ENCODE results near the gene BRD9. TPM values are rescaled to one million over a fixed set of nuclear protein-coding genes. Genes with fewer than 3 reads are reported as not detected.

BRD9 gene
- total and polyA plus RNA-seq, 2 of the 13 experiments (the other 11 are each of a cell fraction or from before 2014, with no cell fraction given) = 5.2 to 22.9 TPM

- intact Hi-C loops (cut with micrococcal nuclease; ENCODE audit: unreplicated experiment) (loop anchor here (5.0 to 10.0 kb wide), 2 partner anchors 40 to 217 kb away; partner anchors contain the start of gene ZDHHC11), in situ Hi-C loops (cut with HindIII; ENCODE audit: extremely low pct_ligation_motif_present, low pct_unique_long_range_greater_than_20kb) (loop anchor here (10.0 kb wide), 1 partner anchor 217 kb away; no protein-coding TSS in a partner anchor)
- Histone ChIP-seq H3K79me2 (ENCODE audit: insufficient read depth, low read length) (peaks cover 44% of the 10 kb centered on the region), H3K27me3 (ENCODE audit: control insufficient read depth in 1 of 2, insufficient read depth in 2 of 2, low read length in 2 of 2) (no peaks in the 10 kb centered on the region), H4K20me1 (ENCODE audit: insufficient read depth, low read length) (no peaks in the 10 kb centered on the region), H3K27ac (ENCODE audit: extremely low read length, insufficient read depth, low read length) (peak overlapping the region; percentile 79), H3K4me1 (ENCODE audit: insufficient read depth, low read length) (peaks cover 39% of the 10 kb centered on the region), H3K9ac (ENCODE audit: insufficient read depth, low read depth, low read length) (peak overlapping the region; percentile 84), H3K4me2 (ENCODE audit: low read depth, low read length) (peak overlapping the region; percentile 90), H3K4me3 (replicated peaks in 1 of 3; ENCODE audit: insufficient read depth in 1 of 3, low read depth in 2 of 3, low read length in 3 of 3) (peak overlapping the region; percentile 70 to 90 (median 83)), H2AFZ (ENCODE audit: low read length) (no peak overlapping the region), H3K36me3 (replicated peaks in 1 of 2; ENCODE audit: control insufficient read depth in 1 of 2, insufficient read depth in 2 of 2, low read length in 2 of 2) (peaks cover 15 to 56% of the 10 kb centered on the region in 2 experiments), H3K9me3 (ENCODE audit: low read length) (no peaks in the 10 kb centered on the region)
- 8% methylated on average over 14 of the region's 25 CpGs for WGBS (ENCODE audit: low lambda C conversion rate)
- FAIRE-seq = no peak
- ChIA-PET CTCF (ENCODE audit: low intra/inter-chr PET ratio, low total read pairs) (no interaction called here), POLR2A (interaction anchor here (1.1 to 1.5 kb wide), 2 partner anchors 270 to 291 kb away, joined by 3 to 4 read pairs; no protein-coding TSS in a partner anchor)
- BruUV-seq (replicated peaks) = no TSS peak
- no peak for DNase-seq (ENCODE audit: low spot score)
- ATAC-seq = peak; percentile 26
- TF ChIP-seq IRF2 (CRISPR knock-in tag; IDR thresholded peaks at IDR 0.05) = 0 out of 2 replicates have a peak, but pooled peaks have one; percentile 1
- TF ChIP-seq TRAFD1 (CRISPR knock-in tag; IDR thresholded peaks at IDR 0.05; ENCODE audit: borderline replicate concordance) = peak; percentile 75; the same call in 1 of the 2 replicates
- 0 out of 2 replicates have a peak, but pooled peaks have one; percentile 11 for TF ChIP-seq SATB2 (CRISPR knock-in tag; IDR thresholded peaks at IDR 0.05)
- no peak; the same call in 1 of the 2 replicates for TF ChIP-seq TAF1 (CRISPR knock-in tag; IDR thresholded peaks at IDR 0.05)
- 0 out of 2 replicates have a peak, but pooled peaks have one; percentile 64 for TF ChIP-seq ZNF572 (CRISPR knock-in tag; IDR thresholded peaks at IDR 0.05)
- TF ChIP-seq ZNF619 (CRISPR knock-in tag; IDR thresholded peaks at IDR 0.05) = 0 out of 2 replicates have a peak, but pooled peaks have one; percentile 21
- no peak for TF ChIP-seq ATF7 (IDR thresholded peaks at IDR 0.05)
- TF ChIP-seq ATF7 (CRISPR knock-in tag; IDR thresholded peaks at IDR 0.05) = no peak
- TF ChIP-seq FOXC1 (CRISPR knock-in tag; IDR thresholded peaks at IDR 0.05; ENCODE audit: borderline replicate concordance) = peak; percentile 57; the same call in 1 of the 2 replicates
- 0 out of 2 replicates have a peak, but pooled peaks have one; percentile 11 for TF ChIP-seq ZNF232 (CRISPR knock-in tag; IDR thresholded peaks at IDR 0.05; ENCODE audit: borderline replicate concordance)
- 0 out of 2 replicates have a peak, but pooled peaks have one; percentile 68 for TF ChIP-seq ZNF530 (CRISPR knock-in tag; IDR thresholded peaks at IDR 0.05; ENCODE audit: low read depth)
- 0 out of 2 replicates have a peak, but pooled peaks have one; percentile 36 for TF ChIP-seq THAP8 (CRISPR knock-in tag; IDR thresholded peaks at IDR 0.05; ENCODE audit: borderline replicate concordance)
- peak; percentile 14; the same call in 1 of the 2 replicates for TF ChIP-seq NRL (CRISPR knock-in tag; IDR thresholded peaks at IDR 0.05; ENCODE audit: borderline replicate concordance)
- peak; percentile 52; the same call in 1 of the 2 replicates for TF ChIP-seq HNF1B (CRISPR knock-in tag; IDR thresholded peaks at IDR 0.05)
- 0 out of 2 replicates have a peak, but pooled peaks have one; percentile 1 for TF ChIP-seq ZNF691 (CRISPR knock-in tag; IDR thresholded peaks at IDR 0.05; ENCODE audit: borderline replicate concordance, low read depth)
Observed at GRCh38 chr5:891837-892393, 686 bp downstream of the BRD9 start.

Measured in HepG2 (cell line).